GDM1 (cell line): Measurements from ENCODE around the gene TMED8.
"Not testable (repeated sequence)": the region's sequence is repeated elsewhere in the genome, so short reads cannot be mapped to it uniquely, and the experiment has no call there.

ENCODE experiments used
- DNase-seq: peaks from one replicate; lab custom pipeline; 2025; lab: John Stamatoyannopoulos, UW

TMED8 gene

DNA sequence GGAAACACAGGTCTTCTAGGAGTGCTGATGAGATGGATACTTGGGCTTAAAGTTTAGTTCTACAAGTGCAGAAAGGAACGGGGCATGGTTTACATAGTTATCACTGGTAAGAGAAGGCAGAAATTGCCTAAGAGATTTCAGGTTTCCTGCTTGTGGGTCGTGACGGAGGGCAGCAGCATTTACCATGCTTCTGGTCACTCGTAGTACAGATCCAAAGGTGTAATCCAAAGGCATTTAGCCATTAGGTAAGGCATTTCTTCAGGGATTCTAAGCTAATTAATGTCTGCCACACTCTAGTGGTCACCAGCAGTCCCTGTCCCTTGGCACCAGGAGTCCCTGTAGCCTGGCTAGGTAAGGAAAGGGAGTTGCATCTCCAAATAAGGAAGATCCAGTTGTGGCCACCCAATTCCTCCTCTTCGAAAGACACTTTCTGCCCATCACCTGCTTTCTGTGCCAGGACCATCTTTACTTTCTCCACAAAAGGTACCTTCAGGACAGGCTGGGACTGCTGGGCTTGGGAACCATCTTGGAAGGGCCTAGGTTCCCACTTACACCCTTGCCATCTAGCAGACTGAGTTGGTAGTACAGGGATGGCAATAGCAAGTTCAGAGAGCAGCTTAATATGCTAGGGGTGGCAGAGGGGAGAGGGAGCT is 54.5 kb downstream of the TMED8 start:
- no peak for DNase-seq

DNA sequence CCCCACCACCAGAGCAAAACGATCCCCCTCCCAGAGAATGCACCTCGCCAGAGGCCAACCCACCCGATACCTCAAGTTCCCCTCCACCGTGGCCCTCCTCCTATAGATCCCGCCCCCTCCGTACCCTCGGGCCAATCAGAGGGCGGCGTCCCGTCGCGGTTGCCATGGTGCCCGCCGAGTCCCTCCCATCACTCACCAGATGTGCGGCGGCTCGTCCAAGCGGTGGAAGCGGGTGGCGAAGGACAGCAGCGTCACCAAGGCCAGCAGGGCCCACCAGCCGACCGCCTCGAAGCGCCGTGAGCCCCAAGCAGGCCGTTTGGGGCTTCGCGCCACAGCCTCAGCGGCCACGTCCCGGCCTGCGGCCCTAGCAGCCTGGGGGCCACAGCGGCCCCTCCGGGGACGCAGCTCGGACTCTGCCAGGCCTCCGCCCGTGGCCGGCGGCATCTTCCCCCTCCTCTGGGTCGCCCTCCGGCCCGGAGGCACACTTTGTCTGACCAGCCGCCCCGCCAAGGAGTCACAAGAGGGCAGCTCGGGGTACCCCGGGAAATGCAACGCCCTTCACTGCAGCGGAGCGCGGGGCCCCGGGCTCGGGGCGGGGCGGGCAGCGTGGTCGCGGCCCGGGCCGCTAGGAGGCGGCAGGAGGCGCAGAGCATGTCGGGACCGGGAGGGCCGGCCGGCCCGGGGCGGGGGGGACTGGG is 56.5 kb downstream of the TMED8 start, which contains the start of gene POMT2:
POMT2 (minus strand) TSS at position 646 of the 698 bp plus-strand sequence; CDS start at position 444, 202 bp downstream.
- DNase-seq: peak; percentile 86

- DNase-seq: no peak
These were observed 57.5 kb downstream of the TMED8 start for GRCh38 chr14:77319422-77319821.

- DNase-seq: not testable (repeated sequence)
These were observed 58.1 kb downstream of the TMED8 start for GRCh38 chr14:77318756-77319155.

- DNase-seq: no peak
These were observed 58.8 kb downstream of the TMED8 start for GRCh38 chr14:77318006-77318553.

DNA sequence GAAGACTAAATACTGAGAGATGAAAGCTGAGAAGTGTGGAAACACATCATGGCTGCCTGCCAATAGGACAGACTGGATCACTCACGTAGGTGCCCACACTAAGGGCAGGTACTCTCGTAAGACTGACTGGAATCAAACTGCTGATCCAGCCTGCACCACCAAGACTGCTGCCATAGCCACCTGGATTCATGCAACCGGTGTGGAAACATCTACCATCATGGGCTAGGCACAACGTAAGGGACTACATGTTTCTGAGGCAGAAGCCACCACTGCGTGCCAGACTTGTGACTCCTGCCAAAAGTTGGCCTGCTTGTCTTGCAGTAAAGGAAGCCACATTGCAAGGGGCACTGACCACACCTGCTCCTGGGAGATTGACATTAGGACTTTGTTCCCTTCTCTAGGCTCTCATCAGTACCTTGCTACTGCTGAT is 60.0 kb downstream of the TMED8 start:
- no peak for DNase-seq

GRCh38 chr14:77316195-77316505 is 60.7 kb downstream of the TMED8 start:
- no peak for DNase-seq

GRCh38 chr14:77314539-77315457 is 62.1 kb downstream of the TMED8 start:
- DNase-seq: no peak

GRCh38 chr14:77314043-77314442 is 62.9 kb downstream of the TMED8 start:
- no peak for DNase-seq

DNA sequence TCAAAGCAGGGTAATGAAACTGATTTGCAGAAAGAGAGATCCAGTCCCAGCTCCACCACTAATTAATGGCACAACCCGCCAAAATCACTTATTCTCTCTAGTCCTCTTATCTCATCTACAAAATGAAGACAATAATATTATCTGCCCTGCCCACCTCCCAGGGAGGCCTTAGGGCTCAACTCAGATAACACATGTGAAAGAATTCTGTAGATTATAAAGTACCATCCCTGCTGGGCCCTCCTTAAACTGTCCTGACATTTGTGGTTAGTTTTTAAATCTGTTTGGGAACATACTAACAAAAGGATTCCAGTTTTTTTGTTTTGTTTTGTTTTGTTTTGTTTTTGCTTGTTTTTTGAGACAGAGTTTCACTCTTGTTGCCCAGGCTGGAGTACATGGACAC is 63.5 kb downstream of the TMED8 start:
- no peak for DNase-seq

DNA sequence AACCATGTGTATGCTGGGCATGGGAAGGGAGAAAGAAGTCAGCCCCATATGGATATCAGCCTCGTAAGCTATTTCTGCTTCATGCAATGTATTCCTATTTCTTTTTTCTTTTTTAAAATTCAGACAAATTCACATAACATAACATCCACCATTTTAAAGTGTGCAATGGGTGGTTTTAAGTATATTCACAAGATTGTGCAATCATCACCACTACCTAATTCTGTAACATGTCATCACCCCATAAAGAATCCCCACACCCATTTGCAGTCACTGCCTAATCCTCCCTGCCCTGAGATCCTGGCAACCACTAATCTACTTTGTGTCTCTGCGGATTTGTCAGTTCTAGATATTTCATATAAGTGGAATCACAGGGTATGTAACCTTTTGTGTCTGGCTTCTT is 65.7 kb downstream of the TMED8 start:
- DNase-seq: no peak

GRCh38 chr14:77310026-77310425 is 66.9 kb downstream of the TMED8 start:
- no peak for DNase-seq

- DNase-seq: peak; percentile 41
These were observed 67.8 kb downstream of the TMED8 start for GRCh38 chr14:77309131-77309530.

- DNase-seq: no peak
These were observed 69.9 kb downstream of the TMED8 start for GRCh38 chr14:77306851-77307496.

DNA sequence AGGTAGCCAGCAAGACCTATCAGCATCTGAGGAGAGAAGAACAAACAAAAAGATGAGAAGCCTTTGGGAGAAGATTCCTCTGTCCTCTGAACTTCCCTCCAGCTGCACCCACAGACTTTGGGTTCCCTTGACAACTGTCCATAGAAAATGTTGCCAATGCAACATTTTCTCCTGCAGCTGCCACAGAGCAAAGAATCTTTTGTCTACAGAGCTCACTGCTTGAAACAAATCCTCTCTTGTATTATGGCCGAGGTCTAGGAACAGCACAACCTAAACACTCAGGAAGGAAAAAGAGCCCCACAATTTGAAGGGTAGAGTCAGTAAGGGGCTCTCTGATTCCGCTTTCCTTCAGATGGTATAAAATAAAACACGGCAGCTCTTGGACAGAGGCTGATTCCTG is 70.5 kb downstream of the TMED8 start:
- DNase-seq: no peak

GRCh38 chr14:77305696-77306095 is 71.2 kb downstream of the TMED8 start:
- DNase-seq: no peak

- no peak for DNase-seq
These were observed 73.3 kb downstream of the TMED8 start for GRCh38 chr14:77303417-77304156.

DNA sequence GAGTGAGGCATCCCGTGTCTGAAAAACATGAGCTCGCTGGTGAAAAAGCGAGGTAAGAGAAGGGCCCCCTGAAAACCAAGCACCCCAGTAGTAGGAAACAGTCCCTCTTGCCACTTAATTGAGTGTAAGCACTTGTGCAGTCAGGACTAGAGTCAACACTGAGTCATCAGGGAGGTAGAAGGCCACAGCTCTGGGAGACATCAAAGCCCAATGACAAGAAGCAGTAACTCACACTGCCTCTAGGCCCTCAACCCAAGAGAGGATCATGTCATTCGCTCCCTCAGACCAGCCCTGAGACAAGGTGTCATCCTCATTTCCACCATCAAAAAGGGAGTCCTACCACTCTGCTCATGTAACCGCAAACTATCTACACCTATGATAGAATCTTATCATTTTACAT is 74.0 kb downstream of the TMED8 start:
- no peak for DNase-seq

- peak; percentile 38 for DNase-seq
These were observed 75.8 kb downstream of the TMED8 start for GRCh38 chr14:77301103-77301502.

DNA sequence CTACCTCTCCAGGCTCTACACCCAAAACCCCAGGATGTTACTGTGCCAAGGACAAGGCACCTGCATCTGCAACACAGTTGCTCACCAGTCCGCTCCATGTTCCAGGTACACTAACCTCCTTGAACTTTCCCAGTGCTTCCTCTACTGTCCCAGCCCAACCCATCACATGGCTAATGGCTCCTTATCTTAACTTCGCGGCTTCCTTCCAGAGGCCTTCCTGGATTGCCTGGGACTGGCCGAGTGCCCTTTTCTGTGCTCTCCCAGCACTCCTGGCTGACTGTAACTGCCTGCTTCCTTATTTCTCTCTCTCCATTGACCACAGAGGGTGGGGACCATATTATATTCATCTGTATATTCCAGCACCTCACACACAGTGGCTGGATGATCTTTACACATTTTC is 77.1 kb downstream of the TMED8 start:
- DNase-seq: no peak

DNA sequence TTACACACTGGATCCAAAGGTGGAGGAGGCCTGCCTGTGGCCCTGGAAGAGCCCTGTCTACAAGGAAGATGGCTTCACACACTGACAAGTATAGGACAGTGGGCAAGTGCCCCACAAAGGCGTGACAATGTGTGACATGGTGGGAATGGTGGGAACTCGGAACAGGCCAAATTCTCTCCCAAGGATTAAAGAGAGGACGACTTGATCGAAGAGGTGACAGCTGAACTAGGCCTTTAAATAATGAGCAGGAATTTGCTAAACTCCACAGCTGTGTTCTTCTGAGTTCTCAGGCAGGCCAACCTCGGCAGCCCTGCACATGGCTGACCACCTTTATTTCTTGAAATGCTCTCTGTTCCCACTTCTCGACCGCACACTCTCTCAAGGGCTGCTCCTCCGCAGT is 80.0 kb downstream of the TMED8 start:
- DNase-seq: no peak
